DMS 273 (cell line): ENCODE data around the gene ALPL.

Experiments used
- DNase-seq: peaks from one replicate; lab custom pipeline; 2025; ENCODE audit not compliant: unreplicated experiment; lab: John Stamatoyannopoulos, UW

The ALPL gene

GRCh38 chr1:21574466-21575151 is 65.4 kb downstream of the ALPL start:
- peak; percentile 64 for DNase-seq

- DNase-seq = no peak
Observed at GRCh38 chr1:21575351-21575942, 66.2 kb downstream of the ALPL start.

- DNase-seq = no peak
Observed at GRCh38 chr1:21576031-21576797, 67.0 kb downstream of the ALPL start.

GRCh38 chr1:21576798-21577187 is 67.6 kb downstream of the ALPL start:
- DNase-seq = no peak

GRCh38 chr1:21577324-21577723 is 68.1 kb downstream of the ALPL start:
- no peak for DNase-seq

GRCh38 chr1:21577933-21578332 is 68.7 kb downstream of the ALPL start:
- no peak for DNase-seq

GRCh38 chr1:21579791-21580190 is 70.6 kb downstream of the ALPL start:
- DNase-seq = no peak

- no peak for DNase-seq
Observed at GRCh38 chr1:21584096-21584495, 74.9 kb downstream of the ALPL start.

GRCh38 chr1:21585037-21585436 is 75.8 kb downstream of the ALPL start:
- DNase-seq = no peak

GRCh38 chr1:21586222-21586621 is 77.0 kb downstream of the ALPL start:
- DNase-seq = no peak

- no peak for DNase-seq
Observed at GRCh38 chr1:21586846-21587601, 77.8 kb downstream of the ALPL start.

- peak; percentile 67 for DNase-seq
Observed at GRCh38 chr1:21587602-21587953, 78.4 kb downstream of the ALPL start.

GRCh38 chr1:21589618-21590017 is 80.4 kb downstream of the ALPL start:
- DNase-seq = no peak

- peak; percentile 52 for DNase-seq
Observed at GRCh38 chr1:21590126-21590880, 81.1 kb downstream of the ALPL start.

GRCh38 chr1:21590934-21591333 is 81.7 kb downstream of the ALPL start:
- DNase-seq = peak; percentile 43

- DNase-seq = peak; percentile 81
Observed at GRCh38 chr1:21592086-21592865, 83.1 kb downstream of the ALPL start.

- peak; percentile 27 for DNase-seq
Observed at GRCh38 chr1:21593231-21593630, 84.0 kb downstream of the ALPL start.

GRCh38 chr1:21594501-21594900 is 85.3 kb downstream of the ALPL start:
- no peak for DNase-seq

- peak; percentile 88 for DNase-seq
Observed at GRCh38 chr1:21594935-21595897, 86.0 kb downstream of the ALPL start.
